Mesenchymal stem cell (in vitro differentiated cells and primary cell): ENCODE measurements around the gene TMEM41B.
"Not testable (repeated sequence)": the region's sequence is repeated elsewhere in the genome, so short reads cannot be mapped to it uniquely, and the experiment has no call there.

Experiments used
- DNase-seq: peaks from one replicate; pipeline ENCODE4 v3.0.0-alpha.2; 2013
- H2AFZ ChIP-seq: one replicate; pipeline ENCODE4 v1.6.1; 2013; ENCODE audit warnings: low read depth, mild to moderate bottlenecking, control low read depth, inconsistent platforms, low read length, moderate library complexity
- H2AK5ac ChIP-seq: 2 replicates; pipeline ENCODE4 v1.6.1; 2013; ENCODE audit warnings: low read length, moderate library complexity, mild to moderate bottlenecking, inconsistent platforms; ENCODE audit not compliant: severe bottlenecking
- H2BK120ac ChIP-seq: one replicate; pipeline ENCODE4 v1.6.1; 2013; ENCODE audit warnings: low read depth, mild to moderate bottlenecking, inconsistent platforms, low read length, moderate library complexity
- H2BK12ac ChIP-seq, 2 experiments: one replicate each; pipeline ENCODE4 v1.6.1; 2013; ENCODE audit warnings: inconsistent platforms in 2 of 2, low read length in 2 of 2, mild to moderate bottlenecking in 2 of 2, moderate library complexity in 2 of 2, control low read depth in 1 of 2
- H2BK15ac ChIP-seq: one replicate; pipeline ENCODE4 v1.6.1; 2013; ENCODE audit warnings: mild to moderate bottlenecking, low read depth, inconsistent platforms; ENCODE audit not compliant: poor library complexity, severe bottlenecking
- H2BK5ac ChIP-seq: 2 replicates; pipeline ENCODE4 v1.6.1; 2013; ENCODE audit warnings: low read depth, mild to moderate bottlenecking, low read length, control low read depth, inconsistent platforms; ENCODE audit not compliant: poor library complexity, severe bottlenecking
- H3K14ac ChIP-seq, 2 experiments: one replicate each; pipeline ENCODE4 v1.6.1; 2013; ENCODE audit warnings: inconsistent platforms in 2 of 2, low read length in 2 of 2, control low read depth in 1 of 2, mild to moderate bottlenecking in 1 of 2, moderate library complexity in 1 of 2
- H3K18ac ChIP-seq, 2 experiments: one replicate each; pipeline ENCODE4 v1.6.1; 2013; ENCODE audit warnings: inconsistent platforms in 2 of 2, low read length in 2 of 2, control low read depth in 1 of 2, low read depth in 1 of 2, mild to moderate bottlenecking in 1 of 2
- H3K23ac ChIP-seq, 2 experiments: one replicate each; pipeline ENCODE4 v1.6.1; 2013; ENCODE audit warnings: inconsistent platforms in 2 of 2, low read length in 2 of 2, mild to moderate bottlenecking in 2 of 2, moderate library complexity in 2 of 2, control low read depth in 1 of 2
- H3K27ac ChIP-seq: 2 replicates; pipeline ENCODE4 v1.5.1; 2013; ENCODE audit warnings: mild to moderate bottlenecking, moderate library complexity, low read length, control low read depth, inconsistent platforms; ENCODE audit not compliant: poor library complexity, severe bottlenecking
- H3K27me3 ChIP-seq, 2 experiments: 2 replicates each; pipeline versions ENCODE4 v1.6.1 to v1.7.0; 2013; ENCODE audit warnings: low read length in 2 of 2, mild to moderate bottlenecking in 2 of 2, moderate library complexity in 2 of 2, control low read depth in 1 of 2, inconsistent platforms in 1 of 2; ENCODE audit not compliant: control insufficient read depth in 1 of 2, insufficient read depth in 1 of 2
- H3K36me3 ChIP-seq, 2 experiments: 2 replicates each; pipeline versions ENCODE4 v1.6.1 to v1.7.0; 2013; ENCODE audit warnings: low read length in 2 of 2, control low read depth in 1 of 2, inconsistent platforms in 1 of 2, low read depth in 1 of 2, mild to moderate bottlenecking in 1 of 2; ENCODE audit not compliant: insufficient read depth in 2 of 2, control insufficient read depth in 1 of 2
- H3K4ac ChIP-seq, 2 experiments: one replicate each; pipeline ENCODE4 v1.6.1; 2013; ENCODE audit warnings: inconsistent platforms in 2 of 2, low read length in 2 of 2, mild to moderate bottlenecking in 2 of 2, moderate library complexity in 2 of 2, control low read depth in 1 of 2, low read depth in 1 of 2
- H3K4me1 ChIP-seq: 2 replicates; pipeline ENCODE4 v1.6.1; 2013; ENCODE audit warnings: low read depth, low read length, control low read depth; ENCODE audit not compliant: control insufficient read depth, insufficient read depth
- H3K4me2 ChIP-seq: 2 replicates; pipeline ENCODE4 v1.6.1; 2013; ENCODE audit warnings: low read length, mild to moderate bottlenecking, inconsistent platforms; ENCODE audit not compliant: poor library complexity, severe bottlenecking
- H3K4me3 ChIP-seq, 2 experiments: 2 replicates each; pipeline versions ENCODE4 v1.5.1 to v1.7.0; 2013; ENCODE audit warnings: low read length in 2 of 2, mild to moderate bottlenecking in 2 of 2, control low read depth in 1 of 2, low read depth in 1 of 2; ENCODE audit not compliant: insufficient read depth in 1 of 2
- H3K79me1 ChIP-seq: replicated peaks from 2 replicates; pipeline ENCODE4 v1.6.1; 2013; ENCODE audit warnings: mild to moderate bottlenecking, control low read depth, low read length, inconsistent platforms; ENCODE audit not compliant: poor library complexity, severe bottlenecking
- H3K9ac ChIP-seq: 2 replicates; pipeline ENCODE4 v1.7.0; 2013; ENCODE audit warnings: mild to moderate bottlenecking, low read length, moderate library complexity
- H3K9me3 ChIP-seq: 2 replicates; pipeline ENCODE4 v1.7.0; 2013; ENCODE audit warnings: mild to moderate bottlenecking, low read length; ENCODE audit not compliant: control insufficient read depth
- H4K8ac ChIP-seq: one replicate; pipeline ENCODE4 v1.6.1; 2013; ENCODE audit warnings: inconsistent platforms, mild to moderate bottlenecking, low read length, moderate library complexity
- H4K91ac ChIP-seq: one replicate; pipeline ENCODE4 v1.6.1; 2013; ENCODE audit warnings: mild to moderate bottlenecking, low read length, inconsistent platforms
- WGBS: methylation state at CpG from one replicate; pipeline ENCODE4 v1.1.7; 2013; ENCODE audit warnings: mixed read lengths; 5-methylcytosine and 5-hydroxymethylcytosine counted together

TMEM41B gene

GRCh38 chr11:9260838-9261146 lies 53.6 kb downstream of the TMEM41B start:
- H3K79me1 ChIP-seq, H3K18ac ChIP-seq, H3K14ac ChIP-seq, H2AK5ac ChIP-seq, H2BK5ac ChIP-seq, H3K27ac ChIP-seq, H3K4me3 ChIP-seq, H3K23ac ChIP-seq, H3K36me3 ChIP-seq, H4K91ac ChIP-seq, H3K4ac ChIP-seq, H3K9me3 ChIP-seq, H3K27me3 ChIP-seq, H2BK120ac ChIP-seq, H2BK12ac ChIP-seq, H3K4me2 ChIP-seq, H3K9ac ChIP-seq, DNase-seq, H4K8ac ChIP-seq, H2AFZ ChIP-seq: not testable (repeated sequence)
- H3K4me1 ChIP-seq, result peaks cover 17% of the 10 kb centered on the region
- peak overlapping the region; percentile 1 for H2BK15ac ChIP-seq
- no CpG with 5 or more reads among the region's 2 CpGs for WGBS

GRCh38 chr11:9259981-9260837 lies 54.2 kb downstream of the TMEM41B start:
- Histone ChIP-seq H2BK15ac (no peak overlapping the region), H4K91ac (no peak overlapping the region), H3K18ac (no peak overlapping the region), H2AK5ac (no peak overlapping the region), H2BK12ac (no peak overlapping the region), H4K8ac (no peak overlapping the region), H3K36me3 (peaks cover 4 to 5% of the 10 kb centered on the region in 2 experiments), H3K14ac (no peak overlapping the region), H3K4me2 (no peak overlapping the region), H3K4me1 (peaks cover 14% of the 10 kb centered on the region), H3K9me3 (no peaks in the 10 kb centered on the region), H2BK5ac (no peak overlapping the region), H2AFZ (no peak overlapping the region), H3K79me1 (peaks cover 2% of the 10 kb centered on the region), H3K4me3 (peak overlapping the region in 1 of 2 experiments; percentile 5), H3K4ac (no peak overlapping the region), H3K9ac (peak overlapping the region; percentile 6), H3K27me3 (no peaks in the 10 kb centered on the region), H3K27ac (no peak overlapping the region), H3K23ac (no peak overlapping the region), H2BK120ac (no peak overlapping the region)
- peak; percentile 37 for DNase-seq
- 88% methylated on average over 3 of the region's 4 CpGs for WGBS

GRCh38 chr11:9258279-9258678 lies 56.1 kb downstream of the TMEM41B start:
- H3K9me3 ChIP-seq, H3K27ac ChIP-seq, H2AK5ac ChIP-seq, H3K23ac ChIP-seq, DNase-seq, H2BK15ac ChIP-seq, H3K9ac ChIP-seq, H4K8ac ChIP-seq, H3K27me3 ChIP-seq, H2BK5ac ChIP-seq, H3K79me1 ChIP-seq, H3K14ac ChIP-seq, H3K4ac ChIP-seq, H3K18ac ChIP-seq, H2AFZ ChIP-seq, H2BK12ac ChIP-seq, H3K4me2 ChIP-seq, H3K4me3 ChIP-seq, H2BK120ac ChIP-seq, H4K91ac ChIP-seq: not testable (repeated sequence)
- Histone ChIP-seq H3K4me1 (peaks cover 13% of the 10 kb centered on the region), H3K36me3 (peaks cover 8 to 13% of the 10 kb centered on the region in 2 experiments)
- WGBS, result 97% methylated on average over 2 of the region's 4 CpGs

- Histone ChIP-seq H4K91ac (no peak overlapping the region), H2BK120ac (no peak overlapping the region), H3K4me1 (peaks cover under 1% of the 10 kb centered on the region), H3K18ac (no peak overlapping the region), H3K27ac (no peak overlapping the region), H3K23ac (no peak overlapping the region), H3K4ac (no peak overlapping the region), H3K4me2 (no peak overlapping the region), H4K8ac (no peak overlapping the region), H2BK12ac (no peak overlapping the region), H3K9me3 (no peaks in the 10 kb centered on the region), H2AK5ac (no peak overlapping the region), H2AFZ (no peak overlapping the region), H3K9ac (no peak overlapping the region), H3K4me3 (no peak overlapping the region), H3K14ac (no peak overlapping the region), H3K36me3 (peaks cover 8 to 13% of the 10 kb centered on the region in 2 experiments), H2BK15ac (no peak overlapping the region), H2BK5ac (no peak overlapping the region), H3K79me1 (peaks cover 8% of the 10 kb centered on the region), H3K27me3 (no peaks in the 10 kb centered on the region)
- DNase-seq, result no peak
- WGBS, result 100% methylated on average over 2 of the region's 3 CpGs
Measured at GRCh38 chr11:9254416-9254815, 60.0 kb downstream of the TMEM41B start.
